ENCODE measurements around the gene SSBP3. TPM values are rescaled to one million over a fixed set of nuclear protein-coding genes. Genes with fewer than 3 reads are reported as not detected.

SSBP3 gene
- total and polyA plus RNA-seq, 9 of the 15 experiments (the other 6 are each of a cell fraction or from before 2014, with no cell fraction given), result 8.7 to 108 (median 33.8) TPM

- H2AFZ ChIP-seq (ENCODE audit: low read depth, low read length), result peak overlapping the region; percentile 50; the same call in 1 of the 2 replicates
- 70% methylated on average over 2 of the region's 2 CpGs for WGBS (ENCODE audit: insufficient coverage, low coverage, missing lambda C conversion rate)
These were observed 7.1 kb upstream of the SSBP3 start for GRCh38 chr1:54413295-54413694.

More at GRCh38 chr1:54413295-54413694, 7.1 kb upstream of the SSBP3 start:
- Histone ChIP-seq H3K4me3 (no peak overlapping the region), H3K79me2 (ENCODE audit: control insufficient read depth, insufficient read depth, low read length) (no peaks in the 10 kb centered on the region), H3K9me3 (replicated peaks; ENCODE audit: control insufficient read depth, insufficient read depth, low read depth, low read length) (no peaks in the 10 kb centered on the region), H3K9me1 (ENCODE audit: control insufficient read depth, insufficient read depth, low read length) (no peaks in the 10 kb centered on the region), H3K4me1 (replicated peaks in 1 of 2; ENCODE audit: control insufficient read depth in 2 of 2, insufficient read depth in 2 of 2, low read length in 2 of 2) (peaks cover 34 to 43% of the 10 kb centered on the region in 2 experiments), H3K27ac (ENCODE audit: extremely low read depth, low read depth, low read length) (no peak overlapping the region), H3K4me2 (ENCODE audit: insufficient read depth, low read length) (no peak overlapping the region), H3K9ac (ENCODE audit: insufficient read depth in 1 of 2, low read depth in 2 of 2, low read length in 2 of 2) (no peak overlapping the region), H3K36me3 (ENCODE audit: control insufficient read depth, insufficient read depth, low read length) (no peaks in the 10 kb centered on the region), H3K27me3 (ENCODE audit: control insufficient read depth in 2 of 2, insufficient read depth in 2 of 2, low read length in 2 of 2) (no peaks in the 10 kb centered on the region), H4K20me1 (replicated peaks; ENCODE audit: control insufficient read depth, insufficient read depth, low read length) (no peaks in the 10 kb centered on the region)
- ChIA-PET CTCF (ENCODE audit: low intra/inter-chr PET ratio) (interaction anchor here (0.6 kb wide), 1 partner anchor 258 kb away, joined by 3 read pairs; no protein-coding TSS in a partner anchor), POLR2A (interaction anchor here (1.1 to 2.3 kb wide), 5 partner anchors 8 to 31 kb away, joined by 3 to 14 read pairs (median 4); no protein-coding TSS in a partner anchor)
- FAIRE-seq (no peak), DNase-seq (ENCODE audit: extremely low read depth in 1 of 4, low spot score in 3 of 4) (no peak), ATAC-seq (no peak)
- intact Hi-C loops (cut with micrococcal nuclease) (no loop called here), in situ Hi-C loops (cut with MboI) (no loop called here)
- BruUV-seq (replicated peaks), result no TSS peak
- TF ChIP-seq USF2 (CRISPR knock-in tag; IDR thresholded peaks at IDR 0.05) (peak; percentile 49), USF1 (CRISPR knock-in tag; IDR thresholded peaks at IDR 0.05) (0 out of 2 replicates have a peak, but pooled peaks have one; percentile 36), SIRT6 (IDR thresholded peaks at IDR 0.05; ENCODE audit: low read depth, low read length) (no peak)
